Adrenal gland (tissue), 5 donors: ENCODE data around the gene MYNN.

Experiments used
- CTCF ChIP-seq, 6 experiments: fragments of 450-650 bp in 4 of 6; fragments of 200-600 bp in 2 of 6; sonication (generic) in 1 of 6; IDR thresholded peaks; 1 replicate in 5 of 6; 2 replicates in 1 of 6; pipeline versions ENCODE4 v1.5.1 to v1.8.0; 2016 to 2021; ENCODE audit warnings: antibody characterized with exemption in 6 of 6, mild to moderate bottlenecking in 2 of 6, moderate library complexity in 1 of 6
- POLR2A ChIP-seq, 2 donors: fragments of 450-650 bp; IDR thresholded peaks; one replicate each; pipeline ENCODE4 v1.6.1; 2017; ENCODE audit warnings: antibody characterized with exemption in 2 of 2, mild to moderate bottlenecking in 2 of 2, moderate library complexity in 1 of 2
- donor health status: DM: no; HTN: no; CAD: no.

GRCh38 chr3:169804681-169805080 is 31.5 kb downstream of the MYNN start:
- TF ChIP-seq CTCF (IDR thresholded peaks at IDR 0.05) (no peak), POLR2A (IDR thresholded peaks at IDR 0.05) (no peak)
